Fibroblast of villous mesenchyme (primary cell): Measurements from ENCODE around the gene GNB1. TPM values are rescaled to one million over a fixed set of nuclear protein-coding genes. Genes with fewer than 3 reads are reported as not detected.
"Not testable (repeated sequence)": the region's sequence is repeated elsewhere in the genome, so short reads cannot be mapped to it uniquely, and the experiment has no call there.

ENCODE experiments used
- DNase-seq: peaks from one replicate; pipeline ENCODE4 v3.0.0-alpha.2; 2010; ENCODE audit warnings: low read depth
- H3K4me3 ChIP-seq: 2 replicates; pipeline ENCODE4 v1.5.1; 2011; ENCODE audit warnings: low read depth, mild to moderate bottlenecking, low read length
- CTCF ChIP-seq: IDR thresholded peaks from 2 replicates; pipeline ENCODE4 v1.5.1; 2012; ENCODE audit warnings: low read depth, mild to moderate bottlenecking, low read length; ENCODE audit not compliant: insufficient read depth
- total RNA-seq: library from RNA; depleted of rRNA; stranded (reverse); fragments of >200 nt; gene quantifications from 2 replicates; pipeline ENCODE4 v1.2.3, GENCODE V29; 2012

The GNB1 gene
- total RNA-seq, 1 donor: 124 TPM

- no peak overlapping the region for H3K4me3 ChIP-seq
- no peak for TF ChIP-seq CTCF
- no peak for DNase-seq
These were observed 1.9 kb upstream of the GNB1 start for GRCh38 chr1:1892763-1893120.

GRCh38 chr1:1892079-1892762, 1.3 kb upstream of the GNB1 start:
- peak overlapping the region; percentile 65 for H3K4me3 ChIP-seq
- no peak for TF ChIP-seq CTCF
- DNase-seq: no peak

GRCh38 chr1:1891349-1892078, 627 bp upstream of the GNB1 start:
- no peak for TF ChIP-seq CTCF
- DNase-seq: peak; percentile 66
- H3K4me3 ChIP-seq: peak overlapping the region; percentile 65

GRCh38 chr1:1889847-1890505, 911 bp downstream of the GNB1 start:
- peak; percentile 55 for DNase-seq
- no peak for TF ChIP-seq CTCF

GRCh38 chr1:1889090-1889750, 1.7 kb downstream of the GNB1 start:
- DNase-seq: peak; percentile 47
- H3K4me3 ChIP-seq: peak overlapping the region; percentile 65
- TF ChIP-seq CTCF: no peak

More at GRCh38 chr1:1889847-1890505, 911 bp downstream of the GNB1 start:
- peak overlapping the region; percentile 65 for H3K4me3 ChIP-seq

GRCh38 chr1:1883890-1884289, 7.0 kb downstream of the GNB1 start:
- H3K4me3 ChIP-seq, DNase-seq: not testable (repeated sequence)
